Endothelial cell of umbilical vein (primary cell): Measurements from ENCODE around the gene NGF. TPM values are rescaled to one million over a fixed set of nuclear protein-coding genes. Genes with fewer than 3 reads are reported as not detected.

ENCODE experiments used
- BruUV-seq: library from RNA; stranded (reverse); fragments of 400-500 nt; replicated peaks from 2 replicates; lab custom pipeline; 2021; lab: Mats Ljungman, UMichigan
- CTCF ChIA-PET: fragments of 300-600, 350-600 bp; sonication (Branson Sonifier 250); formaldehyde crosslinking; loops from one replicate; lab custom pipeline; 2021; ENCODE audit warnings: antibody characterized with exemption, inconsistent platforms; lab: Charles Lee
- POLR2A ChIA-PET: fragments of 300-600, 350-600 bp; sonication (Branson Sonifier 250); formaldehyde crosslinking; loops from one replicate; lab custom pipeline; 2021; ENCODE audit warnings: antibody characterized with exemption, inconsistent platforms; lab: Charles Lee
- DNase-seq: peaks from one replicate; pipeline ENCODE4 v3.0.0-alpha.2; 2011; ENCODE audit warnings: low read depth, low spot score
- FAIRE-seq: peaks from 2 replicates; lab custom pipeline; 2011; peaks lifted over from hg19 to GRCh38; lab: Jason Lieb, UNC
- H2AFZ ChIP-seq: 2 replicates; pipeline ENCODE4 v1.6.0; 2012; ENCODE audit warnings: low read depth, low read length, control low read depth, inconsistent platforms
- H3K27ac ChIP-seq: 2 replicates; pipeline ENCODE4 v1.5.1; 2011; ENCODE audit warnings: low read depth, mild to moderate bottlenecking, control low read depth, low read length, moderate library complexity; ENCODE audit not compliant: insufficient read depth
- H3K27me3 ChIP-seq, 2 experiments: 2 replicates each; pipeline versions ENCODE4 v1.6.0 to v1.6.1; 2011; ENCODE audit warnings: low read length in 2 of 2, mixed read lengths in 1 of 2; ENCODE audit not compliant: control insufficient read depth in 2 of 2, insufficient read depth in 2 of 2
- H3K36me3 ChIP-seq, 2 experiments: 2 replicates in 1 of 2; 3 replicates in 1 of 2; pipeline ENCODE4 v1.5.1; 2011; ENCODE audit warnings: low read length in 2 of 2, mild to moderate bottlenecking in 1 of 2, moderate library complexity in 1 of 2; ENCODE audit not compliant: control insufficient read depth in 2 of 2, insufficient read depth in 2 of 2; ENCODE audit errors: extremely low read depth in 1 of 2
- H3K4me1 ChIP-seq: 3 replicates; pipeline ENCODE4 v1.5.1; 2011; ENCODE audit warnings: mild to moderate bottlenecking, low read length; ENCODE audit not compliant: control insufficient read depth, insufficient read depth; ENCODE audit errors: extremely low read depth
- H3K4me2 ChIP-seq: 2 replicates; pipeline ENCODE4 v1.6.1; 2011; ENCODE audit warnings: low read length, control low read depth, mixed read lengths; ENCODE audit not compliant: insufficient read depth
- H3K4me3 ChIP-seq, 3 experiments: fragments of 200-600 bp in 1 of 3; sonication (generic), shearing (Covaris generic) in 1 of 3; replicated peaks in 1 of 3; 2 replicates each; pipeline ENCODE4 v1.5.1; 2011 to 2016; ENCODE audit warnings: control low read depth in 3 of 3, low read length in 3 of 3, mild to moderate bottlenecking in 2 of 3, inconsistent platforms in 1 of 3, low read depth in 1 of 3, moderate library complexity in 1 of 3; ENCODE audit not compliant: insufficient read depth in 1 of 3
- H3K79me2 ChIP-seq: 2 replicates; pipeline ENCODE4 v1.6.0; 2012; ENCODE audit warnings: low read length, inconsistent platforms; ENCODE audit not compliant: control insufficient read depth, insufficient read depth
- H3K9ac ChIP-seq: replicated peaks from 2 replicates; pipeline ENCODE3; 2011; ENCODE audit warnings: low read length, control low read depth; ENCODE audit not compliant: insufficient read depth; ENCODE audit errors: extremely low read depth
- H3K9me1 ChIP-seq: replicated peaks from 3 replicates; pipeline ENCODE4 v1.6.0; 2011; ENCODE audit warnings: mild to moderate bottlenecking, low read length; ENCODE audit not compliant: control insufficient read depth, insufficient read depth; ENCODE audit errors: extremely low read depth
- H3K9me3 ChIP-seq: replicated peaks from 2 replicates; pipeline ENCODE4 v1.5.1; 2012; ENCODE audit warnings: low read length, inconsistent platforms; ENCODE audit not compliant: control insufficient read depth, insufficient read depth
- H4K20me1 ChIP-seq: replicated peaks from 2 replicates; pipeline ENCODE3; 2011; ENCODE audit warnings: mild to moderate bottlenecking, low read length; ENCODE audit not compliant: control insufficient read depth, insufficient read depth; ENCODE audit errors: extremely low read depth
- EZH2 ChIP-seq: IDR thresholded peaks from 2 replicates; pipeline ENCODE4 v1.6.1; 2012; ENCODE audit warnings: borderline replicate concordance, low read depth, mild to moderate bottlenecking, moderate library complexity, low read length, inconsistent platforms; ENCODE audit not compliant: severe bottlenecking
- FOS ChIP-seq: IDR thresholded peaks from 2 replicates; pipeline ENCODE4 v1.6.1; 2011; ENCODE audit warnings: mild to moderate bottlenecking, low read length, moderate library complexity, borderline replicate concordance; ENCODE audit not compliant: insufficient read depth
- GATA2 ChIP-seq: IDR thresholded peaks from 2 replicates; pipeline ENCODE4 v1.7.0; 2011; ENCODE audit warnings: low read depth, mild to moderate bottlenecking, moderate library complexity, mixed read lengths, low read length; ENCODE audit not compliant: insufficient read length, insufficient read depth
- JUN ChIP-seq: IDR thresholded peaks from 2 replicates; pipeline ENCODE4 v1.6.1; 2011; ENCODE audit warnings: borderline replicate concordance, low read depth; ENCODE audit not compliant: insufficient read length, insufficient read depth
- MAX ChIP-seq: IDR thresholded peaks from 2 replicates; pipeline ENCODE4 v1.6.1; 2011; ENCODE audit not compliant: insufficient read depth, insufficient read length
- MYC ChIP-seq: IDR thresholded peaks from one replicate; pipeline ENCODE4 v1.6.1; 2011; ENCODE audit warnings: mild to moderate bottlenecking, low read depth, low read length
- POLR2A ChIP-seq: IDR thresholded peaks from 2 replicates; pipeline ENCODE4 v1.6.1; 2012; ENCODE audit warnings: low read depth, mild to moderate bottlenecking, control low read depth, low read length
- POLR2AphosphoS5 ChIP-seq: IDR thresholded peaks from 2 replicates; pipeline ENCODE4 v1.6.1; 2012; ENCODE audit warnings: low read depth, mild to moderate bottlenecking, control low read depth, low read length, moderate library complexity; ENCODE audit not compliant: insufficient read depth
- dilution Hi-C: fragments of 300-500 bp; cut with MboI; formaldehyde crosslinking; loops from one replicate; pipeline ENCODE4 v1.15.0; 2019; ENCODE audit warnings: low sequenced_read_pairs; ENCODE audit not compliant: extremely low pct_ligation_motif_present
- intact Hi-C: fragments of 100-400 bp; cut with micrococcal nuclease; formaldehyde crosslinking; loops from one replicate; pipeline ENCODE4 v1.10.0; 2022
- polyA plus RNA-seq, 4 experiments: library from polyadenylated mRNA; depleted of rRNA in 3 of 4; stranded (reverse) in 3 of 4; unstranded in 1 of 4; fragments of >200 nt; gene quantifications; 2 replicates each; pipeline versions ENCODE4 v1.2.1 to v1.2.3, GENCODE V29; 2011 to 2012; ENCODE audit warnings: missing spikeins in 1 of 4
- total RNA-seq: library from RNA; stranded (reverse); gene quantifications from 2 replicates; pipeline ENCODE4 v1.2.3, GENCODE V29; 2021
- TF ChIP-seq, protein P1 (sequence below), 2 donors: IDR thresholded peaks; 1 replicate in 1 of 2; 2 replicates in 1 of 2; pipeline ENCODE4 v1.5.1; 2011; ENCODE audit warnings: low read length in 2 of 2, mild to moderate bottlenecking in 2 of 2, moderate library complexity in 2 of 2, control low read depth in 1 of 2, inconsistent platforms in 1 of 2, low read depth in 1 of 2; ENCODE audit not compliant: insufficient read depth in 1 of 2; ENCODE audit errors: extremely low read depth in 1 of 2

NGF gene
- total and polyA plus RNA-seq, 2 donors (not counting 3 experiments of a cell fraction or from before 2014, with no cell fraction given), result not detected

GRCh38 chr1:115323366-115324004 lies 14.6 kb downstream of the NGF start:
- dilution Hi-C loops (no loop called here), intact Hi-C loops (no loop called here)
- H3K9me3 ChIP-seq, result no peaks in the 10 kb centered on the region
- no peak for DNase-seq
- ChIA-PET CTCF (no interaction called here), POLR2A (no interaction called here)
- no peaks in the 10 kb centered on the region for H4K20me1 ChIP-seq
- no peaks in the 10 kb centered on the region for H3K79me2 ChIP-seq
- no peaks in the 10 kb centered on the region for H3K36me3 ChIP-seq
- peaks cover 2% of the 10 kb centered on the region for H3K4me1 ChIP-seq
- BruUV-seq, result no TSS peak
- TF ChIP-seq MAX, result no peak
- no peak for TF ChIP-seq POLR2A
- TF ChIP-seq JUN, result no peak
- no peak for TF ChIP-seq FOS
- TF ChIP-seq GATA2, result no peak
- TF ChIP-seq MYC, result no peak
- no peak for TF ChIP-seq EZH2
- TF ChIP-seq POLR2AphosphoS5, result no peak
- TF ChIP-seq, protein P1, sequence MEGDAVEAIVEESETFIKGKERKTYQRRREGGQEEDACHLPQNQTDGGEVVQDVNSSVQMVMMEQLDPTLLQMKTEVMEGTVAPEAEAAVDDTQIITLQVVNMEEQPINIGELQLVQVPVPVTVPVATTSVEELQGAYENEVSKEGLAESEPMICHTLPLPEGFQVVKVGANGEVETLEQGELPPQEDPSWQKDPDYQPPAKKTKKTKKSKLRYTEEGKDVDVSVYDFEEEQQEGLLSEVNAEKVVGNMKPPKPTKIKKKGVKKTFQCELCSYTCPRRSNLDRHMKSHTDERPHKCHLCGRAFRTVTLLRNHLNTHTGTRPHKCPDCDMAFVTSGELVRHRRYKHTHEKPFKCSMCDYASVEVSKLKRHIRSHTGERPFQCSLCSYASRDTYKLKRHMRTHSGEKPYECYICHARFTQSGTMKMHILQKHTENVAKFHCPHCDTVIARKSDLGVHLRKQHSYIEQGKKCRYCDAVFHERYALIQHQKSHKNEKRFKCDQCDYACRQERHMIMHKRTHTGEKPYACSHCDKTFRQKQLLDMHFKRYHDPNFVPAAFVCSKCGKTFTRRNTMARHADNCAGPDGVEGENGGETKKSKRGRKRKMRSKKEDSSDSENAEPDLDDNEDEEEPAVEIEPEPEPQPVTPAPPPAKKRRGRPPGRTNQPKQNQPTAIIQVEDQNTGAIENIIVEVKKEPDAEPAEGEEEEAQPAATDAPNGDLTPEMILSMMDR (IDR thresholded peaks at IDR 0.05; ENCODE audit: extremely low read depth in 1 of 2, insufficient read depth in 1 of 2, low read depth in 1 of 2, low read length in 2 of 2), result no peak
- H2AFZ ChIP-seq, result no peak overlapping the region
- no peak overlapping the region for H3K9ac ChIP-seq
- no peak overlapping the region for H3K27ac ChIP-seq
- no peaks in the 10 kb centered on the region for H3K9me1 ChIP-seq
- H3K4me2 ChIP-seq, result no peak overlapping the region
- no peak for FAIRE-seq
- no peaks in the 10 kb centered on the region for H3K27me3 ChIP-seq
- H3K4me3 ChIP-seq, result no peak overlapping the region
